ENCODE measurements around the gene ROR2.

ROR2 gene

DNA sequence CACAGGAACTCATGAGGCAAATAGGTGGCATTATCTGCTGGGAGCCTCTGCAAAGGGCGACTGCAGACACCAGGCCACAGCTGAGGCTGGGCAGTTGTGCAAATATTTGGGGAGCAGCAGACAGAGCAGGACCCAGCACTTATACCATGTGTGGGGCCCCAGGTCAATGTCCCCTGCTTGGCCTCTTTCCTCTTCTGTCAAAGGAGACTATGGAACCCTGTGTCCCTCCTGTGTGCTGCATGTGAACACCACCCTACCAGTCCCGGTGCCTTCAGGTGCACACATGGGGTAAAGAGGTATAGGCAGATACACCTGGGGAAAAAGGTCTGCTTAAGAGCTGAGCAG, 50.8 kb downstream of the ROR2 start:
- DNase-seq, result no peak

DNA sequence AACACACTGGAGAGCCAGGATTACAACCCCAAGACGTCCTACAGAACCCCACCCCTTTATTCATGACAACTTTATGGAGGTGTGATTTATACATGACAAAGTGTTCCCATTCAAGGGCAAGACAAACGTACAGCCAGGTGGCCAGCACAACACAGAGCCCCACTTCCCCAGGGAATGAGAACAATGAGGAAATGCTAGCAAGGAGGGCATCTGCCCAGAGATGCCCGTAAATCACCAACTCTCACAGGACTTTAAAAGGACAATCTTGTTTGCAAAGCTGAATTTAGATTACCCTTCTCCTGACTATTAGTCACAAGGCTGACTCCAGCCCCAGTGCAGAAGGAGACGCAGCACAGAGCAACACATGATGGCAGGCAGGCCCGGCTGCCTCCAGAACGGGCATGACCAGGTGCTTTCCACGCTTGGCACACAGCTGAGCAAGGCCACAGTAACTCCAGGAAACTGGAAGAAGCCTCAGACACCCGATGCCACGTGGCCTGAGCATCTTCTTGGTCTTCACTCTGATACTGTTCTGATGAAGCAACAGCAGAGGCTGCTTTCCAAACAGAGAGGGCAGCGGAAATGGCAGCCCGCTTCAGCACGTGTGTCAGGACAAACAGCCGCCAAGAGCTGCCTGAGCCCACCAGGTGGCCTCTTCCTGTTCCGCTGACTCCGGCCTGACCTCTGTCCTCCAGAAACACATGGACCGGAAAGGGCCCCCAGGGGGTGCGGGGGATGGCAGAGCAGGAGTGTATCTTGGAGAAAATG, 51.4 kb downstream of the ROR2 start:
- DNase-seq, result no peak

DNA sequence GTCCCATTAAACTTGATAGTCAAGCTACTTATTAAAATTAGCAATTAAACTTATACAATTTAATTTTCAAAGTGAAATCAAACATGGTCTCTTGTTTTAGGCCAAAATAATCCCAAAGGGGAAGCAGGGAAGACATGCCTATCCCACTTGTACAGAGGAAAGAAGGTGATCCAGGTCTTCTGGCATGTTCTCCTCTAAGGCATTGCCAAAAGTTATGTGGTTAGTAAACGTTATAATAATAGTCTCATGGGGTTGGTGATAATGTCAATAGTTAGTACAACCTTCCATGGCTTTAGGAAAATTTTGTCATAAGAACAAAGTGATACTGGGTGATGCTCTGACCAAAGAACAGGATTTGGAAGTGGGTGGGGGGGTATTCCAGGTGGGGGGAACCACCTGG, 52.8 kb downstream of the ROR2 start:
- no peak for DNase-seq

DNA sequence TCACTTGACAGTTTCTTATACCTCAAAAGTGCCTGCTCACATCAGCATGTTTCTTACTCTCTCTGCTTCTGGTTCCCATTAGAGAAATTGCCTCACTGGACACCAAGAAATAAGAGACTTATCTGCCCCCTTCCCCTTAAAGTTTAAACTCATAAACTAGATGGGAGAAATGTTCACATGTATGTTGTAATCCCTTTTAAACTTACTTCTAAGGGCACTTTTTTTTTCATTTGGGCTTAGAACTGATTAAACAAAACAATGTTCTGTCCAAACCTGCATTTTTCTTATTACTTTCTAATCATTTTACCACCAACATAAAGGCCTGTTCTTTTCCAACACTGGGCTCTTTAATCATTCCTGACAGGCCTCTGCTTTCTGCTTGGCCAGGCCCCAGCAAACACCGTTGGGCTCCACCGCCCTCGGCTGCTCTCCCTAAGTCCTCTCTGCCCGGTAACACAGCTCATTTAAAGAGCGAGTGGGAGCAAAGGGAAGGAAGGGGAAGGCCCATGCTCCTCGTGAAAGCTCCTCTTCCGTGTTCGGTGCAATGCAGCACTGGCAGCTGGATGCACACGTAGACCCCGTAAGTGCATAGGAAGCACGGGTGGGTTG, 53.4 kb downstream of the ROR2 start:
- no peak for DNase-seq

DNA sequence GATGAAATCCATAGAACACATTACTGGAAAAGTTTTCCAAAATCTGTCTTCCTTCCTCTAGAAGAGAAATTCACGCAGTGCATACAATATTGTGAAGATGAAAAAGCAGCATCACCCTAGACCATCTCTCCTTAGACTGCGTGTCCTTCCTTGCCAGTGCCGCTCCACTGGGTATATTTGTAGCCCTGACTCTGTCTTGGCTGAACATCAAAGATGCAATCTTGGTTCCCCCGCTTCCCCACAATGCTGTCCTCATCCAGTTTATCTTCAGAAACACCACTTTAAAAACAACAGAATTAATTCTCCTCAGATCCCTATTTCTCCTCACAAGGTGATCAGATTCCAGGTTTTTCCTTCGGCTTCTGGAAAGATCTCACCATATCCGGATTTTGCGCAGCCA, 53.9 kb downstream of the ROR2 start:
- DNase-seq, result no peak

DNA sequence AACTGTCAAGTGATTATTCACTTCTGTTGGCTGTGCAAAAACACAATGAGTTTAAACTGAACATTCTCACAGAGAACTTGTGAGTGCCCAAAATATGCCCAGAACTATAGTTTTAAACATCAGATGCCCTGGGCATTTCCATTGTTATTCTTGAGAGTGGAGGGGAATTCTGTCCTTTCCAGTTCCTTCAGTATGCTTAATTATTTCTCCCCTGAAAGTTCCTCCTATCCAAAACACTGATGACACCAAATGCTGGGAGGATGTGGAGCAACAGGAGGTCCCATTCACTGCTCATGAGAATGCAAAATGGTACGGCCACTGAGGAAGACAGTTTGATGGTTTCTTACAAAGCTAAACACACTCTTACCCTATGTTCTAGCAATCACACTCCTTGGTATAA, 55.5 kb downstream of the ROR2 start:
- DNase-seq, result no peak

DNA sequence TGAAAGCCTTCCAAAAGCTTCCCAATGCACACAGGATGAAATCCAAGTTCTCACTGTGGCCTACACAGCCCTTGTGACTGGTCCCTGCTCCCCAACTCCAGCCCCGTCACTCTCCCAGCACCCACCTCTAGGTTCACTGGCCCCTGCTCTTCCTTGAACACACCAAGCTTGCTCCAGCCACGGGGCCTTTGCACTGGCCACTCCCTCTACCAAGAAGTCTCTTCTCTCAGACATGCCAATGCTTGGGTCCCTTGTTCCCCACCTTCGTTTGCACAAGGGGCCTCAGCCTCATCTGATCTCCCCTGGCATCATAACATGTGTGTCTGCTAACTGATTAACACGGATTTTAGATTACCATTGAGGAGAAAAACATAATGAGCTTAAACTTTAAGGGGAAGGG, 56.0 kb downstream of the ROR2 start:
- DNase-seq, result no peak

DNA sequence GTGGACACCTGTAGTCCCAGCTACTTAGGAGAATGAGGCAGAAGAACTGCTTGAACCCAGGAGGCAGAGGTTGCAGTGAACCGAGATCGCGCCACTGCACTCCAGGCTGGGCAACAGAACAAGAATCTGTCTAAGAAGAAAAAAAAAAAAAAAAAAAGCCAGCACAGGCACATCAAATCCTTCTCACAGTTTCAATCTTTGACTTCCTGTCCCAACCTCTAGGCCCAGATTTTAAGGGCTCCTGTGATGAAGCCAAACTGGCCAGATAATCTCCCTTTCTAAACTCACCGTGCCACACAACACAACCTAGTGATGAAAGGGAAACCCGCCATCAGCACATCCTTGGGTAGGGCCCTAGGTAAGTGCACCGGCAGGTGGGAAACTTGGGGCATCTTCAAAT, 58.1 kb downstream of the ROR2 start:
- no peak for DNase-seq

DNA sequence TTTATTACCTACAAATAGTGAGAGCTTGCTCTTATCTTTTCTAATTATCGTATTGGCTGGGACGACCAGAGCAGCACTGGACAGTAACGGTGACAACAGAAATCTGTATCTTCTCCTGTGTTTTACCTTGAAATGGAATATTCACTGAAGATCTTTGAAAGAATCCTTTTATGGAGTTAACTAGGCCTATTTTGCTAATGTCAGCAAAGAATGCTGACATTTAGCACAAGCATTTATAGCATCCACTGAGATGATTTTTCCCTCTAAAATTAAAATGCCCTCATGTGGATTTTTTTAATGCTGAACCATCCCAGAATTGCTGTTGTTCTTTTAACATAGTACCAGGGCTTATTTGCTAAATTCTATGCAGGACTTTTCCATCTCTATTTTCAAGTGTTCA, 59.4 kb downstream of the ROR2 start:
- DNase-seq, result no peak

DNA sequence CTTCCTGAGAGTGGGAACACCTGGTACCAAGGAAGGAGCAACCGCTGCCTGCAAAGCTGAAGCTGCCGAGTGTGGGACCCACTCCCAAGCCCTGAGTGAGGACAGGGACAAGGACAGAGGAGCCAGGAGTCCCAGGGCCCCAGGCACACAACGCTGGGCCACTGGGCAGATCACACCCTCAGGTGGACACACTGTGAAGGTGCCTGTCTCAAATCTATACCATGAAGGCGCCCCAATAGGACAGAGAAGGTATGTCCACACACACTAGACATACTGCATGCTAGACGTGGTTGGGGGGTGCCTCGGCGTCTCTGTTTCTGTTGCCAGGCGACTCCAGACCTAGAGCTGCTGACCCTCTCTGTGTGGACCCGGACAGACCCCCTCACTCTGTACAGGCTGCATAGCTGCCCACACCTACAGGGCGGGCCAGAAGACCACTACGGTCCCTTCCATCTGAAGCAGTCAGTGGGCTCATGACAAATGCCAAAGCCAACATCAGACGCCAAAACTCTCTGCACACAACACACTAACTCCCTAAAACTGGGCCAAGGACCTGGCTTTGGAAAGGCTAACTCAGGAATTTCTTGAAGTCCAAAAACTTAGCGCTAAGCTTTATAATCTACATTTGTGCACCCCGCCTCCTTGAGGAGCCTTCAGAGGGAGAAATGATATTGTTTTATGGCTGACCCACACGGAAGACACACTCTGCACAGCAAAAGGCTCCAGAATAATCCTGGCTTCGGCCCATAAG, 60.7 kb downstream of the ROR2 start:
- DNase-seq, result no peak

DNA sequence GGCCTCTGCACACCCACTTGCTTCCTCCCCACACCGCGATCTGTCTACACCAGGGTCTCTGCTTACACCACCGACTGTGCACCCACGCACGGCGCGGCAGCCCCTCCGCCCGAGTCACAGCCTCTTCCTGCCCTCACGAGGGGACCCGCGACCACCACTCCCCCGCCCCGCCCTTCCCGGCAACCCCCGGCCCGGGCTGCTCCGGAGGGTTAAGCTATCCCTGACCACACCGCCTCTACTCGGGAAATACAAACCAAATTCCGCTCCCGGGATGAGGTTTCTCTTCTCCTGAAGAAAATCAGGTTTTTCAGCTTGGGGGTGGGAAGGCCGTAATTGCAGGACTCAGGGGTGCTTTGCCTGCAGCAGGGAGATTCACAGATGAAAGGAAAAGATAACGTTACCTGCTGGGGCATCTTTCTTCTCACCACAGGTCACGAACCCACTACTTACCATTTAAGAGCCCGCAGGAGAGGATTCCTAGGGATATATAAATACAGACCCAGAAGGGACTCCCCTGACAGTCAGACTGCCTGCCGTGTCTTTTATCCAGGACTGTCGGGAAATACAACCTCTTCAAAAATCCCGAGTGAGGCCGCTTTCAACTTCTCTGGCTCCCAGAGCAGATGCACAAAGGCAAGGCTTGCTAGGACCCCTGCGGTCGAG, 63.5 kb downstream of the ROR2 start:
- DNase-seq, result no peak

DNA sequence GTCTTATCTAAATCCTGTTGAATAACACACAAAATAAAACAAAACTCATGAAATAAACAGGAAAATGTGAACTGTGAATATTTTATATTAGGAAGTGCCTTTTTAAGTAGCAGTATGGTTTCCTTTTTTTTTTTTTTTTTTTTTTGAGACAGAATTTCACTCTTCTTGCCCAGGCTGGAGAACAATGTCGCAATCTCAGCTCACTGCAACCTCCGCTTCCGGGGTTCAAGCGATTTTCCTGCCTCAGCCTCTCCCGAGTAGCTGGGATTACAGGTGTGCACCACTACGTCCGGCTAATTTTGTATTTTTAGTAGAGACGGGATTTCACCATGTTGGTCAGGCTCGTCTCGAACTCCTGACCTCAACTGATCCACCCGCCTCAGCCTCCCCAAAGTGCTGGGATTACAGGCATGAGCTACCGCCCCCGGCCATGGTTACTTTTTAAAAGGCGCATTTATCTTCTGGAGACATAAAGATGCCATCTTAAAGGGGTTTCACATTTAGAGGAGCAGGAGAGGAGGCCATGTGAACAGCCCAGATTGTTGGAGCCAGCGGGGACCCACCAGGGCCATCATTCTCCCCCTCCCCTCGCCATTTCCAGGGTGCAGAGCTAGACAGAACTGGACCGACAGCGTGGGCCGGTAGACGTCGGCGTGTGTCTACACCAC, 64.1 kb downstream of the ROR2 start:
- DNase-seq, result no peak

DNA sequence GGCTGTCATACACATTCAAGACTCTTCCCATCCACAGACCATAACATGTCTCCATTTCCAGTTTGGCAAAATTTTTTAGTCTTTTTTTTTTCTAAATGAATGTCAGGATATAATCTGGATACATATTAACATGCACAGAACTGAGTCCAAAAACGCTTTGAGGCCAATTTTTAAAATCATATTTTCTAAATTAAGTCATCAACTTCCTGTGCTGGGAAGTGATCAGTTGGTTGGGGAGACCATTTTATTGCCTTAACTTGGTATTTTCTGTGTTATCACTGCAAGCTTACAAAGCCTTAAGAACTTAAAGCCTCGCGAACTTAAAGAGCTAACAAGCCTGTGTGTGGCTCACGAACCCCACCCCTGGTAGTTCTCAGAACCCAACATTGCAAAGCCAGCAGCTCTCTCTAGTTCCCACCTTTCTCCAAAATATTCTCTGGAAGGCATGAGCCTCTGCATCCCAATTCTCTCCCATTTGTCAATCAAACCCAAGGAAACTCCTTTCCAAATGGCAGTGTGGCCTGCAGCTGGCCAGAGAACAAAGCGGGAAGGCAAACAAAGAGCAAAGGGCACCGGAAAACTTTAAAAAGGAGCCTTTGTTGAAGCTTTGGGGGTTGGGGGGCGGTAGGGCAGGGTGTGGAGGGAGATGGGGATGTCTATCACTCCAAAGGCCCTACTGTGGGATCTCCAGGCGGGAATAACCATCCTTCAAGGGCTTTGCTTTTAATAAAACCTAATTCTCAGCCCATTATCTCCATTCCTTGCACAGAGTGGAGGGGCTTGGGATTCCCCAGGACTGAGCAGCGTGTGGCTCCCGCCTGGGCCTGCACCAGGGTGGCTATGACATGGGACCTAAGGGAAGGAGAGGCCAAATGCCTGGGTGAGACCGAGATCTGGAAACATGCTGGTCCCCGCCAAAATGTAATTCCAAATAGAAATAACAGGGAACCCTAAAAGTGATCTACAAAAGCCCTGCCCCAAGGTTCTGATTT, 65.0 kb downstream of the ROR2 start:
- DNase-seq, result no peak

DNA sequence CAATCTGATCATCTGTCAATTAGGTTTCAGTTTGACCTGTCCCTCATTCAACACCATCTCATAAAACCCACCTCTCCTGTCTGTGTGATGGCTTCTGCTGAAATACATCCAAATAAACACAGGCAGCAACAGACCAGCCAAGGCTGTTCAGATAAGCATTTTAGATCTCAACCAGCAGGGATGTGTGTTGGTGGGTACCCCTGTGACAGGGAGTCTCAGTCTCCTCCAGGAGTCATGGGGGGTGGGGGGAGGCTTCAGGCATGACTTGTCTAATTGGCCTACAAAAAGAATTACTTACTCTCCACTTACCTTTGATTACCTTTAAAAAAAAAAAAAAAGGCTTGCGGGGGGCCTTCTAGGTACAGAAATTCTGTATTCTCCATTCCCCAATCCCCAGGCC, 65.9 kb downstream of the ROR2 start:
- DNase-seq, result no peak

DNA sequence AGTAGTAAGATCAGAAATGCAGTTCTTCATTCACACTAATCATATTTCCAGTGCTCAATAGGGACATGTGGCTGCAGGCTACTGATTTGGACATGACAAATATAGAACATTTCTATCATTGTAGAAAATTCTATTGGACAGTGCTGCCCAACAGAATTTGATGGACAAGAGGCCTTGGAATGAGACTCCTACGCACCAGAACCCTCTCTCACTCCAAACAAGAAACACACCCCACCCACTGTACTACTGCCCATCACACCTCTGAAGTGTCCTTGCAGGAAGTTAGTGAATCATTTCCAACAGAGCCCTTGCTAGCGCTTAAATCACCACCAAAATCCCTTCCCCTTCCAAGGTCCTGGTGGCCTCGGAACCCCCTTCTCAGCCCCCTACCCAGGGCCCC, 66.5 kb downstream of the ROR2 start:
- DNase-seq, result no peak

DNA sequence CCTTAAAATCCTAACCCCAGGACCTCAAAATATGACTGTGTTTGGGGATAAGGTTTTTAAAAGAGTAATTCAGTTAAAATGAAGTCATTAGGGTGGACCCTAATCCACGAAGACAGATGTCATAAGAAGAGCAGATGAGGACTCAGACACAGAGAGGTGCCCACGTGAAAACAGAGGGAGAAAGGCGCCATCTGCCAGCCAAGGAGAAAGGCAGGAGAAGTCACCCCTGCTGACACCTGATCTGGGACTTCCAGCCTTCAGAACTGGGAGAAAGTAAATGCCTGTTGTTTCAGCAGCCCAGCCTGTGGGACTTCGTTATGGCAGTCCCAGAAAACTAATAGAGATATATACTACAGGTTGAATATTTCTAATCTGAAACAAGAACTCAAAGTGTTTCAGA, 67.4 kb downstream of the ROR2 start:
- no peak for DNase-seq

DNA sequence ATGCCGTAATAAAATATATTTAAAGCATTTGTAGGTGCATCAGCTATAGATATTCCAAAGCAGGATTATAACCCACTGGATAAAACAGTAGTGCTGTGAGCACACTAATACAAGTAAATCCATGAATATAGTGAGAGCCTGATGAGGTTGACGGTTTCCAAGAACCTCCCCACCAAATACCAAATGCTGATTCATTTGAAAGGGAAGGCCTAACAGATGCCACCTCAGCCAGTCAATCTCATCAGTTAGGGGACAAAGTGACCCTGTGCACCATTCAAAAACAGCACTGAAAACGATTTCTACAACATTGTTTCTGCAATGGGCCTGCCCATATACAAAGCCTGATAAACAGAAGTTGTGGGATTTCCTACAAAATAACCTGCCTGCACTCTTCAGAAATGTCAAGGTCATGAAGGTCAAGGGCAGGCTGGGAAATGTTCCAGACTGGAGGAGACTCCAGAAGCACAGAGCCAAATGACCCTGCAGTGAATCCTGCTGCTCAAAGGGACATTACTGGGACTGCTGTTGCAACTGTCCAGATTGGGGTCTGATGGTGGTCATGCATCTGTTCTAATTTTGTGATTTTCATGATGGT, 69.6 kb downstream of the ROR2 start:
- DNase-seq, result no peak

DNA sequence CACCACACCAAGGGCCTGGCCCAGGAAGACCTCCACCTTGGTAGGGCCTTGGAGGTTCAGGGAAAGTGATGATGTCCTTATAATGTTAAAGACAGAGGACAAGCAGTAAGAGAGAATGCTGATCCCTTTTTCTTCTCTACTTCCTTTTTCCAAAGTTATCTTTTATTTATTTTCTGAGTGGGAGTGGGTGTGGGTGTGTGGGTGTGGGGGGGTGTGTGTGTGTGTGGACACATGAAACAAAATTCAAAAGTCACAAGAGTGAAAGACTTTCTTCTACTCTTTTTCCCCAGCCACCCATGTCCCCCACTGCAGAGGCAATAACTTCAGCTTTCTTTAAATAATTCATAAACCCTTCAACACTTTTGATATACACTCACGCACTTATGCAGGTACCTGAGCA, 70.8 kb downstream of the ROR2 start:
- DNase-seq, result no peak

DNA sequence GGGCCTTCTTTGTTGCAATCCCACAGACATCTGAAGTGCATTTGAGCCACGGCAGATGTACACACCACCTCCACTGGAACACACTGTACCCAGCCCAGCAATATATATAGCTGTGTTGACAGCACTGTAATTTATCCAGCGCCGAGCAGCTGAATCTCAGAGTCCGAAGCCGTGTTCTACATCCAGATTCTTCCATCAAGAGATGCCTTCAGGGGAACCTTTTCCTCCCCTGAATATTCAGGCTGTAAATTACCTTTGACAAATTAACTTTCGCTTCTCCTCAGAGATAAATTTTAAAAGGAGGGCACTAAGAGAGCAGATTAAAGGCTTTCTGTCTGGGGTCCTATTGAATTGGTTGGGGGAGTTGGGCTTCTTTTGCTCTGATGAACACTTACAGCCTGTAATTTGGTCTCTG, 76.4 kb downstream of the ROR2 start:
- DNase-seq, result no peak

DNA sequence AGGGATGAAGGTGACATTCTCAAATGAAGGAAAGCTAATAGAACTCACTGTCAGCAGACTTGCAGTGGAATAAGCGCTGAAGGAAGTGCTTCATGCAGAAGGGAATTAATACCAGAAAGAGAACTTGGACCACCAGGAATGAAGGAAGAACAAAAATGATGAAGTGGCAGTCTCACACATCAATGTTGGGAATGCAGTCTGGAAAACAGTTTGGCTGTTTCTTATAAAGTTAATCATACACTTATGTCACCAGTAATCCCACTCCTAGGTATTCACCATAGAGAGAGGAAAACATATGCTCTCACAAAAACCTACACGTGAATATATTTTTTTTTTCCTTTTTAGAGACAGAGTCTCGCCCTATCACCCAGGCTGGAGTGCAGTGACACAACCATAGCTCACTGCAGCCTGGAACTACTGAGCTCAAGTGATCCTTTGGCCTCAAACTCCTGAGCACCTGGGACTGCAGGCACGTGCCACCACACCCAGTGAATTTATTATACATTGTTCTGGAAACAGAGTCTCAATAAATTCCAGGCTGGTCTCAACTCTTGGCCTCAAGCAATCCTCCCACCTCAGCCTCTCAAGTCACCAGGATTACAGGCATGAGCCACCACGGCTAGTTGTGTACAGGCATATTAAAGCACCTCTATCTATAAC, 81.2 kb downstream of the ROR2 start:
- DNase-seq, result no peak

DNA sequence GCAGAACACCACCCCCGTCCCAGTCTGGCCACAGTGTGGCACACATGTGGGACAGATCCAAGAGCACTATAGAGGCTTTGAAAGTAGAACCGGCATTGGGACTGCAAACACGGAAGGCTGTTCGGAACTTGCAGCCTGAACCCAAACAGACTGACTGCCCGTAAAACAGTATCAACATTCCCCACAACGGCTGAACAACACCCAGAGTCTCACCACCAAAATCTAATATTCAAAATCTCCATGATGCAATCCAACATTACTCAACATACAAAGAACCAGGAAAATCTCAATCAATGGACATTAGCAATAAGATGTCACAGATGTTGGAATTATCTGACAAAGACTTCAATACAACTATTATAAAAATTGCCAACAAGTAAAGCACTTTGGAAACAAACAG, 82.3 kb downstream of the ROR2 start:
- no peak for DNase-seq

Data from Kasumi-1 (cell line).